HEK293 (cell line): ENCODE data around the gene BTBD9.

Experiments used
- MZF1 ChIP-seq: fragments of 450-650 bp; formaldehyde crosslinking; IDR thresholded peaks from 2 replicates; pipeline ENCODE4 v1.5.1; 2017; ENCODE audit warnings: missing biosample characterization, missing genetic modification characterization, borderline replicate concordance
- TCF7L2 ChIP-seq: IDR thresholded peaks from 2 replicates; pipeline ENCODE4 v1.6.1; 2011; ENCODE audit warnings: low read depth, mild to moderate bottlenecking, inconsistent platforms, low read length, moderate library complexity, borderline replicate concordance
- ZBTB21 ChIP-seq: fragments of 450-650 bp; formaldehyde crosslinking; IDR thresholded peaks from 2 replicates; pipeline ENCODE4 v1.5.1; 2017; ENCODE audit warnings: missing biosample characterization, missing genetic modification characterization
- ZNF10 ChIP-seq: fragments of 450-650 bp; formaldehyde crosslinking; IDR thresholded peaks from 2 replicates; pipeline ENCODE4 v1.5.1; 2017; ENCODE audit warnings: missing biosample characterization, missing genetic modification characterization
- ZNF132 ChIP-seq: fragments of 450-650 bp; formaldehyde crosslinking; IDR thresholded peaks from 2 replicates; pipeline ENCODE4 v1.5.1; 2017; ENCODE audit warnings: missing biosample characterization, missing genetic modification characterization, borderline replicate concordance
- ZNF140 ChIP-seq: fragments of 450-650 bp; formaldehyde crosslinking; IDR thresholded peaks from 2 replicates; pipeline ENCODE4 v1.5.1; 2016; ENCODE audit warnings: missing biosample characterization, missing genetic modification characterization
- ZNF146 ChIP-seq: fragments of 450-650 bp; formaldehyde crosslinking; IDR thresholded peaks from 2 replicates; pipeline ENCODE4 v1.5.1; 2016; ENCODE audit warnings: missing biosample characterization, missing genetic modification characterization
- ZNF155 ChIP-seq: fragments of 450-650 bp; formaldehyde crosslinking; IDR thresholded peaks from 2 replicates; pipeline ENCODE4 v1.5.1; 2016; ENCODE audit warnings: missing biosample characterization, missing genetic modification characterization
- ZNF335 ChIP-seq: fragments of 450-650 bp; formaldehyde crosslinking; conservative IDR thresholded peaks from 2 replicates; pipeline ENCODE4 v1.5.1; 2016; ENCODE audit warnings: missing biosample characterization, missing genetic modification characterization
- ZNF350 ChIP-seq: fragments of 450-650 bp; formaldehyde crosslinking; IDR thresholded peaks from 2 replicates; pipeline ENCODE4 v1.5.0; 2017; ENCODE audit warnings: missing biosample characterization, mild to moderate bottlenecking, missing genetic modification characterization
- ZNF473 ChIP-seq: fragments of 450-650 bp; formaldehyde crosslinking; IDR thresholded peaks from 2 replicates; pipeline ENCODE4 v1.5.1; 2017; ENCODE audit warnings: missing biosample characterization, missing genetic modification characterization
- ZNF501 ChIP-seq: fragments of 450-650 bp; formaldehyde crosslinking; IDR thresholded peaks from 2 replicates; pipeline ENCODE4 v1.5.1; 2016; ENCODE audit warnings: missing biosample characterization, missing genetic modification characterization
- TF ChIP-seq, protein P1 (sequence below): fragments of 450-650 bp; formaldehyde crosslinking; IDR thresholded peaks from 2 replicates; pipeline ENCODE4 v1.5.1; 2016; ENCODE audit warnings: missing biosample characterization, missing genetic modification characterization
- TF ChIP-seq, protein P2 (sequence below): fragments of 450-650 bp; formaldehyde crosslinking; IDR thresholded peaks from 2 replicates; pipeline ENCODE4 v1.5.1; 2016; ENCODE audit warnings: missing biosample characterization, missing genetic modification characterization

DNA sequence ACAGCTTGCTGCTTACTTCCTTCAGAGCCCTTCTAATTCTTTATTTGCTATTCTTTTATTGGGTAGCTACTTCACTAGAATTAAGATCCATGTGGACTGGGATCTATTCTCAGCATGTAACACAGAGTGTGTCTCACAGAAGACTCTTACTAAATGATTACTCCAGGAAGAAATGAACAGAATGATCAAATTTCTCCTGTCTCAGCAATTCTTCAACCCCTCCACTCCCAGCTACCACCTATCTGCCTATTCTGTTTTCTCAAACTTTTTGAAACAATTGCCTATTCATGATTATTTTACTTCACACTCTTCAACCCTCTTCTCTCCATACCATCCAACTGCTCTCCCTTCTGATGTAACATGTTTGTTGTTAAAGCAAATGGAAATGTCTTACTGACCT is 132.6 kb downstream of the BTBD9 start:
- TF ChIP-seq ZNF501 (tag by site-specific recombination) (no peak), ZNF155 (tag by site-specific recombination) (no peak), ZNF10 (tag by site-specific recombination) (no peak), ZNF146 (tag by site-specific recombination) (no peak), ZNF132 (tag by site-specific recombination) (no peak), MZF1 (tag by site-specific recombination) (no peak), ZBTB21 (no peak), ZNF473 (tag by site-specific recombination) (no peak), TCF7L2 (no peak), ZNF350 (tag by site-specific recombination) (no peak), ZNF335 (tag by site-specific recombination) (no peak), ZNF140 (tag by site-specific recombination) (no peak)
- TF ChIP-seq, protein P1, sequence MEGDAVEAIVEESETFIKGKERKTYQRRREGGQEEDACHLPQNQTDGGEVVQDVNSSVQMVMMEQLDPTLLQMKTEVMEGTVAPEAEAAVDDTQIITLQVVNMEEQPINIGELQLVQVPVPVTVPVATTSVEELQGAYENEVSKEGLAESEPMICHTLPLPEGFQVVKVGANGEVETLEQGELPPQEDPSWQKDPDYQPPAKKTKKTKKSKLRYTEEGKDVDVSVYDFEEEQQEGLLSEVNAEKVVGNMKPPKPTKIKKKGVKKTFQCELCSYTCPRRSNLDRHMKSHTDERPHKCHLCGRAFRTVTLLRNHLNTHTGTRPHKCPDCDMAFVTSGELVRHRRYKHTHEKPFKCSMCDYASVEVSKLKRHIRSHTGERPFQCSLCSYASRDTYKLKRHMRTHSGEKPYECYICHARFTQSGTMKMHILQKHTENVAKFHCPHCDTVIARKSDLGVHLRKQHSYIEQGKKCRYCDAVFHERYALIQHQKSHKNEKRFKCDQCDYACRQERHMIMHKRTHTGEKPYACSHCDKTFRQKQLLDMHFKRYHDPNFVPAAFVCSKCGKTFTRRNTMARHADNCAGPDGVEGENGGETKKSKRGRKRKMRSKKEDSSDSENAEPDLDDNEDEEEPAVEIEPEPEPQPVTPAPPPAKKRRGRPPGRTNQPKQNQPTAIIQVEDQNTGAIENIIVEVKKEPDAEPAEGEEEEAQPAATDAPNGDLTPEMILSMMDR (tag by site-specific recombination) = no peak
- TF ChIP-seq, protein P2, sequence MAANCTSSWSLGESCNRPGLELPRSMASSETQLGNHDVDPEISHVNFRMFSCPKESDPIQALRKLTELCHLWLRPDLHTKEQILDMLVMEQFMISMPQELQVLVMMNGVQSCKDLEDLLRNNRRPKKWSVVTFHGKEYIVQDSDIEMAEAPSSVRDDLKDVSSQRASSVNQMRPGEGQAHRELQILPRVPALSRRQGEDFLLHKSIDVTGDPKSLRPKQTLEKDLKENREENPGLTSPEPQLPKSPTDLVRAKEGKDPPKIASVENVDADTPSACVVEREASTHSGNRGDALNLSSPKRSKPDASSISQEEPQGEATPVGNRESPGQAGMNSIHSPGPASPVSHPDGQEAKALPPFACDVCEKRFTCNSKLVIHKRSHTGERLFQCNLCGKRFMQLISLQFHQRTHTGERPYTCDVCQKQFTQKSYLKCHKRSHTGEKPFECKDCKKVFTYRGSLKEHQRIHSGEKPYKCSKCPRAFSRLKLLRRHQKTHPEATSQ (tag by site-specific recombination) = no peak
